GM12801 (cell line): ENCODE measurements around the gene SOX13.

Experiments
- CTCF ChIP-seq: IDR thresholded peaks from one replicate; pipeline ENCODE4 v1.5.1; 2011; ENCODE audit warnings: control low read depth; ENCODE audit not compliant: insufficient read length; ENCODE audit errors: extremely low read depth

The SOX13 gene

GRCh38 chr1:204141131-204141530, 68.2 kb downstream of the SOX13 start:
- TF ChIP-seq CTCF: no peak

- no peak for TF ChIP-seq CTCF
Measured at GRCh38 chr1:204142032-204142974, 69.4 kb downstream of the SOX13 start.

- TF ChIP-seq CTCF: no peak
Measured at GRCh38 chr1:204143276-204144041, 70.5 kb downstream of the SOX13 start.

- no peak for TF ChIP-seq CTCF
Measured at GRCh38 chr1:204145033-204145504, 72.2 kb downstream of the SOX13 start.

GRCh38 chr1:204146309-204146708, 73.4 kb downstream of the SOX13 start:
- no peak for TF ChIP-seq CTCF

- TF ChIP-seq CTCF: no peak
Measured at GRCh38 chr1:204146965-204147364, 74.0 kb downstream of the SOX13 start.
